GM06990 (cell line): ENCODE results near the gene UNC50.

Source experiments
- DNase-seq: peaks from one replicate; pipeline ENCODE4 v3.0.0-alpha.2; 2011; ENCODE audit not compliant: insufficient read length; ENCODE audit errors: extremely low read depth
- H3K27me3 ChIP-seq: replicated peaks from 2 replicates; pipeline ENCODE4 v1.6.0; 2011; ENCODE audit warnings: low read length; ENCODE audit not compliant: control insufficient read depth, insufficient read depth
- H3K36me3 ChIP-seq: 2 replicates; pipeline ENCODE4 v1.5.1; 2011; ENCODE audit warnings: low read length; ENCODE audit not compliant: control insufficient read depth, insufficient read depth
- H3K4me3 ChIP-seq: replicated peaks from 2 replicates; pipeline ENCODE4 v1.5.1; 2011; ENCODE audit warnings: low read depth, mild to moderate bottlenecking, control low read depth, low read length
- TF ChIP-seq, protein P1 (sequence below): IDR thresholded peaks from 2 replicates; pipeline ENCODE4 v1.5.1; 2011; ENCODE audit warnings: low read length, control low read depth, mild to moderate bottlenecking, inconsistent platforms; ENCODE audit not compliant: insufficient read depth, poor library complexity, severe bottlenecking

The UNC50 gene

GRCh38 chr2:98571796-98572195 is 36.6 kb upstream of the UNC50 start:
- TF ChIP-seq, protein P1, sequence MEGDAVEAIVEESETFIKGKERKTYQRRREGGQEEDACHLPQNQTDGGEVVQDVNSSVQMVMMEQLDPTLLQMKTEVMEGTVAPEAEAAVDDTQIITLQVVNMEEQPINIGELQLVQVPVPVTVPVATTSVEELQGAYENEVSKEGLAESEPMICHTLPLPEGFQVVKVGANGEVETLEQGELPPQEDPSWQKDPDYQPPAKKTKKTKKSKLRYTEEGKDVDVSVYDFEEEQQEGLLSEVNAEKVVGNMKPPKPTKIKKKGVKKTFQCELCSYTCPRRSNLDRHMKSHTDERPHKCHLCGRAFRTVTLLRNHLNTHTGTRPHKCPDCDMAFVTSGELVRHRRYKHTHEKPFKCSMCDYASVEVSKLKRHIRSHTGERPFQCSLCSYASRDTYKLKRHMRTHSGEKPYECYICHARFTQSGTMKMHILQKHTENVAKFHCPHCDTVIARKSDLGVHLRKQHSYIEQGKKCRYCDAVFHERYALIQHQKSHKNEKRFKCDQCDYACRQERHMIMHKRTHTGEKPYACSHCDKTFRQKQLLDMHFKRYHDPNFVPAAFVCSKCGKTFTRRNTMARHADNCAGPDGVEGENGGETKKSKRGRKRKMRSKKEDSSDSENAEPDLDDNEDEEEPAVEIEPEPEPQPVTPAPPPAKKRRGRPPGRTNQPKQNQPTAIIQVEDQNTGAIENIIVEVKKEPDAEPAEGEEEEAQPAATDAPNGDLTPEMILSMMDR = no peak
- no peak for DNase-seq
- Histone ChIP-seq H3K4me3 (no peak overlapping the region), H3K36me3 (peaks cover 55% of the 10 kb centered on the region), H3K27me3 (no peaks in the 10 kb centered on the region)

- no peaks in the 10 kb centered on the region for H3K27me3 ChIP-seq
- no peak overlapping the region for H3K4me3 ChIP-seq
- DNase-seq = no peak
- TF ChIP-seq, protein P1 = no peak
- H3K36me3 ChIP-seq = peaks cover 54% of the 10 kb centered on the region
Observed at GRCh38 chr2:98572211-98572610, 36.2 kb upstream of the UNC50 start.

GRCh38 chr2:98572676-98573075 is 35.7 kb upstream of the UNC50 start:
- no peak for DNase-seq
- peaks cover 56% of the 10 kb centered on the region for H3K36me3 ChIP-seq
- H3K27me3 ChIP-seq = no peaks in the 10 kb centered on the region
- no peak overlapping the region for H3K4me3 ChIP-seq
- TF ChIP-seq, protein P1 = no peak

DNA sequence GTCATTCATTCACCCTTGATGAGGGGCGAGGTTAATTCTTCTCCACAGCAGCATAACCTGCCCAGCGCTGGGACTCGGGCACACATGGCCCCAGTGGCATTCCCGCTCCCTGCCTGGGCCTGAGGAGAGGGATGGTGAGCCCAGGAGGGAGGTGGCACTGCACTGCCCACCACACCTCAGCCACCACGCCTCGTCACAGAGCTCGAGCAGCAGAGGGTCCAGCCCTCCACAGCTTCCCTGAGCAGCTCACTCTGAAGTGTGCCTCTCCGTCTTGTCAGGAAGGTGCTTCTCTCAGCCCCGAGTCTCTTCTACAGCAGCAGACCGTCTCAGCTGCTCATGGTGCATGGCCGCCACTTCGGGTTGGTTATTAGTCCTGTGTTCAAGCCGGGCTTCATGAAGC is 35.0 kb upstream of the UNC50 start:
- Histone ChIP-seq H3K36me3 (peaks cover 51% of the 10 kb centered on the region), H3K27me3 (no peaks in the 10 kb centered on the region), H3K4me3 (no peak overlapping the region)
- no peak for DNase-seq
- TF ChIP-seq, protein P1 = no peak

GRCh38 chr2:98576666-98577312 is 31.6 kb upstream of the UNC50 start:
- Histone ChIP-seq H3K4me3 (no peak overlapping the region), H3K36me3 (peaks cover 31% of the 10 kb centered on the region), H3K27me3 (no peaks in the 10 kb centered on the region)
- TF ChIP-seq, protein P1 = no peak
- no peak for DNase-seq

- TF ChIP-seq, protein P1 = no peak
- Histone ChIP-seq H3K27me3 (no peaks in the 10 kb centered on the region), H3K4me3 (no peak overlapping the region), H3K36me3 (peaks cover 31% of the 10 kb centered on the region)
- no peak for DNase-seq
Observed at GRCh38 chr2:98577313-98577712, 31.1 kb upstream of the UNC50 start.
